Measurements from ENCODE around the gene RPS16. TPM values are rescaled to one million over a fixed set of nuclear protein-coding genes. Genes with fewer than 3 reads are reported as not detected.

RPS16 gene
- total RNA-seq, 6 experiments from 2014 or later, result 448 to 643 (median 568) TPM

DNA sequence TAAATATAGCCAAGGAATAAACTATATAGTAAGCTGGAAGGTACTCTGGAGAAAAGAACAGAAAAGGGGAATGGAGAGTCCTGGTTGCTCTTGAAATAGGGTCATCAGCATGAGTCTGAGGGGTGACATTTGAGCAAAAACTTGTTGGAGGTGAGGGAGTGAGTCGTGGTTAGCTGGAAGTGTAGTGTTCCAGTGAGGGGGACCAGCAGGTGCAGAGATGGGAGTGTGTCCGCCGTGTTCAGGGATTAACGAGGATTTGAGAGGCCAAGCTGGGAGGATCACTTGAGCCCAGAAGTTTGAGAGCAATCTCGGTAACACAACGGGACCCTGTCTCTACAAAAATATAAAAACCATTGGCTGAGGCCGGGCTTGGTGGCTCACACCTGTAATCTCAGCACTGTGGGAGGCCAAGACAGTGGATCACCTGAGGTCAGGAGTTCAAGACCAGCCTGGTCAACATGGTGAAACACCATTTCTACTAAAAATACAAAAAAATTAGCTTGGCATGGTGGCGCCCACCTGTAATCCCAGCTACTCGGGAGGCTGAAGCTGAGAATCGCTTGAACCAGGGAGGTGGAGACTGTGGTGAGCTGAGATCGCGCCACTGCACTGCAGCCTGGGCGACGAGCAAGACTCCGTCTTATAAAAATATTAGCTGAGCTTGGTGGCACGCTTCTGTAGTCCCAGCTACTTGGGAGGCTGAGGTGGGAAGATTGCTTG, 10.8 kb upstream of the RPS16 start:
- intact Hi-C loops (cut with DNase I), result no loop called here
- DNase-seq, result no peak
- peak overlapping the region; percentile 72 to 86 (median 84) for H3K27ac ChIP-seq
- no peak for TF ChIP-seq POLR2A (IDR thresholded peaks at IDR 0.05)
- TF ChIP-seq, protein P1, sequence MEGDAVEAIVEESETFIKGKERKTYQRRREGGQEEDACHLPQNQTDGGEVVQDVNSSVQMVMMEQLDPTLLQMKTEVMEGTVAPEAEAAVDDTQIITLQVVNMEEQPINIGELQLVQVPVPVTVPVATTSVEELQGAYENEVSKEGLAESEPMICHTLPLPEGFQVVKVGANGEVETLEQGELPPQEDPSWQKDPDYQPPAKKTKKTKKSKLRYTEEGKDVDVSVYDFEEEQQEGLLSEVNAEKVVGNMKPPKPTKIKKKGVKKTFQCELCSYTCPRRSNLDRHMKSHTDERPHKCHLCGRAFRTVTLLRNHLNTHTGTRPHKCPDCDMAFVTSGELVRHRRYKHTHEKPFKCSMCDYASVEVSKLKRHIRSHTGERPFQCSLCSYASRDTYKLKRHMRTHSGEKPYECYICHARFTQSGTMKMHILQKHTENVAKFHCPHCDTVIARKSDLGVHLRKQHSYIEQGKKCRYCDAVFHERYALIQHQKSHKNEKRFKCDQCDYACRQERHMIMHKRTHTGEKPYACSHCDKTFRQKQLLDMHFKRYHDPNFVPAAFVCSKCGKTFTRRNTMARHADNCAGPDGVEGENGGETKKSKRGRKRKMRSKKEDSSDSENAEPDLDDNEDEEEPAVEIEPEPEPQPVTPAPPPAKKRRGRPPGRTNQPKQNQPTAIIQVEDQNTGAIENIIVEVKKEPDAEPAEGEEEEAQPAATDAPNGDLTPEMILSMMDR (IDR thresholded peaks at IDR 0.05), result no peak
- H3K36me3 ChIP-seq, result no peaks in the 10 kb centered on the region
- no peaks in the 10 kb centered on the region for H3K27me3 ChIP-seq
- 84% methylated on average over 10 of the region's 16 CpGs for WGBS (ENCODE audit: insufficient coverage, low coverage, low lambda C conversion rate, missing lambda C conversion rate)
- H3K4me3 ChIP-seq, result peak overlapping the region; percentile 76 to 98 (median 82)
- no peak for ATAC-seq
- peaks cover 0 to 44% (median 18%) of the 10 kb centered on the region in 4 donors for H3K4me1 ChIP-seq
- H3K9me3 ChIP-seq, result no peaks in the 10 kb centered on the region

DNA sequence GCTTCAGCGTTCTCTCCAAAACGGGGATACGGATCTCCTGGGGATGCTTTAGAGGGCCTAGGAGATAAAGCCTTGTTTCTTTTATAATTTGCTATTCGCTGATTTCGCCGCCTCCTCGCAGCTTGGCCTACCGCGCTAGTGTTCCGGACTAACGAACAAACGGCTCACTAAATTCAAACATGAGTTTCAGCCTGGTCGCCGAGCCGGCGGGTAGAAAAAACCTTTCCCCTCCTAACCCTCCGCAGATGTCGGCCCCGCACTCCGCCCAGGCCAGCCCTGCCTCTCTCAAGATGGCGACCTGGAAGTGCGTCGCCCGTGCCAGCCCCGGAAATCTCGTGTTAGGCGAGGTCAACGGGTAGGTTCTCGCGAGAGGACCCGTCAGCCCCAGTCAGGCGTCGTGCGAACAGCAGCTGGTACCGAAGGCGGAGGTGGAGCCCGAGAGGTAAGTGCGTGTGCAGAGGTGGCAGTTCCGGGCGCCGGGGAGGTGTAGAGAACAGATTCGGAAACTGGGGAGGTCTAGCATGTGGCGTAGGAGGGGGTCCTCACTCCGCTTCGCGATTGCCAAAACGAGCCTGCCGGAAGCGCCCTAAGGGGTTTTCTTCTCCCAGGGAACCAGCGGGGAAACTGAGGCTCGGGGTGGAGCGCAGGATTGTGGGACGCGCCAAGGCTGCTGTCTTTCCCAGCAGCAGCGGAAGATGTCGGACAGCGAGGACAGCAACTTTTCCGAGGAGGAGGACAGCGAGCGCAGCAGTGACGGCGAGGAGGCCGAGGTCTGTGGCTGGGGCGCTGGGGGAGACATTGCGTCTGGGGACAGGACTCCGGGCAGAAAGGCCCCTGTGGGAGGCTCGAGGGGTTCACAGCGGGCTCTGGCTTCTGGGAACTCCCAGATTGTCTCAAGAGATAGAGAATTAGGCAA, 9.7 kb upstream of the RPS16 start, which contains the start of gene SUPT5H:
Gene SUPT5H, plus strand, starts transcription at position 387 of the 916 bp plus-strand sequence. Its CDS starts 309 bp downstream, at position 696.
- Histone ChIP-seq H3K4me1 (peaks cover 0 to 33% (median 14%) of the 10 kb centered on the region in 4 donors), H3K36me3 (no peaks in the 10 kb centered on the region), H3K4me3 (peak within 1 kb of the TSS; percentile 76 to 98 (median 82)), H3K9me3 (no peaks in the 10 kb centered on the region), H3K27me3 (no peaks in the 10 kb centered on the region), H3K27ac (peak within 1 kb of the TSS; percentile 72 to 86 (median 84))
- ATAC-seq (peak; percentile 97 to 100 (median 98)), DNase-seq (peak; percentile 98 to 99 (median 99))
- WGBS (ENCODE audit: insufficient coverage, low coverage, low lambda C conversion rate, missing lambda C conversion rate), result under 1% methylated on average over 38 of the region's 68 CpGs
- TF ChIP-seq, protein P1 (IDR thresholded peaks at IDR 0.05), result no peak
- peak; percentile 92 for TF ChIP-seq POLR2A (IDR thresholded peaks at IDR 0.05)
- intact Hi-C loops (cut with DNase I), result no loop called here

DNA sequence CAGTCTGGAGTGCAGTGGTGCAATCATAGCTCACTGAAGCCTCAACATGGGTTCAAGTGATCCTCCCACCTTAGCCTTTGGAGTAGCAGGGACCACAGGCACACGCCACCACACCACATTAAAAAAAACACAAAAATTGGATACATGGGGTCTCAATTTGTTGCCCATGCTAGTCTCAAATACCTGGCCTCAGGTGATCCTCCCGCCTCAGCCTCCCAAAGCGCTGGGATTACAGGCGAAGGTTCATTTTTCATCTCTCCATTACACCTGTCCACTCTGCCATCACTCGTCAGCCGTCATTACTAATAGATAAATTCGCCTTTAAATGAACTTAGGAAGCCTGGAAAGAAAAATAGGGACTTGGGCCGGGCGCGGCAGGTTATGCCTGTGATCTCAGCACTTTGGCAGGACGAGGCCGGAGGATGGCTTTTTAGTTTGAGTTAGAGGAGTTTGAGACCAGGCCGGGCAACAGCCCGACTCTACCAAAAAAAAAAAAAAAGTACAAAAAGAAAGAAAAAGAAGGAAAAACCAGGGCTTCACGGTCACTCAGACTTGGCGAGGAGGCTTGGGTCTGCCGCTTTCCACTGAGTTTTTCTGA, 8.9 kb upstream of the RPS16 start:
- H3K27me3 ChIP-seq, result no peaks in the 10 kb centered on the region
- intact Hi-C loops (cut with DNase I), result no loop called here
- no peaks in the 10 kb centered on the region for H3K36me3 ChIP-seq
- peak overlapping the region; percentile 76 to 98 (median 82) for H3K4me3 ChIP-seq
- H3K4me1 ChIP-seq, result peaks cover 0 to 30% (median 14%) of the 10 kb centered on the region in 4 donors
- H3K9me3 ChIP-seq, result no peaks in the 10 kb centered on the region
- peak overlapping the region; percentile 72 to 86 (median 84) for H3K27ac ChIP-seq
- TF ChIP-seq, protein P1 (IDR thresholded peaks at IDR 0.05), result no peak
- no peak for TF ChIP-seq POLR2A (IDR thresholded peaks at IDR 0.05)
- ATAC-seq (peak in 1 of 4 donors; percentile 1), DNase-seq (no peak)
- WGBS (ENCODE audit: insufficient coverage, low coverage, low lambda C conversion rate, missing lambda C conversion rate), result 3% methylated on average over 17 of the region's 17 CpGs

DNA sequence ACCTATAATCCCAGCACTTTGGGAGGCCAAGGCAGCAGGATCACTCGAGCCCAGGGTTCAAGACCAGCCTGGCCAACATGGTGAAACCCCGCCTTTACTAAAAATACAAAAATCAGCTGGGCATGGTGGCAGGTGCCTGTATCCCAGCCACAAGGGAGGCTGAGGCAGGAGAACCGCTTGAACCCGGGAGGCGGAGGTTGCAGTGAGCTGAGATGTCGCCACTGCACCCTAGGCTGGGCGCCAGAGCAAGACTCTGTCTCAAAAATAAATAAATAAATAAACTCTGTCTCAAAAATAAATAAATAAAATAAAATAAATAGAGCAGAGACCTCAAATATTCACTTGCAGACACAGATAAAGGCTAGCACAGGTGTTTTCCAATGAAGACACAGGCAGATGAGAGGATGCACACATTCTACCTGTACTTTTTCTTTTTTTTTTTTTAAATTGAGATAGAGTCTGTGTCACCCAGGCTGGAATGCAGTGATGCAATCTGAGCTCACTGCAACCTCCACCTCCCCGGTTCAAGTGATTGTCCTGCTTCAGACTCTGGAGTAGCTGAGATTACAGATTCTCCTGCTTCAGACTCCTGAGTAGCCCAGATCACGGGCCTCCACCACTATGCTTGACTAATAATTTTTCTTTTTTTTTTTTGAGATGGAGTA, 2.7 kb upstream of the RPS16 start:
- Histone ChIP-seq H3K9me3 (no peaks in the 10 kb centered on the region), H3K4me3 (no peak overlapping the region), H3K36me3 (peaks cover 0 to 14% (median 9%) of the 10 kb centered on the region in 4 donors), H3K4me1 (peaks cover 0 to 17% (median 4%) of the 10 kb centered on the region in 4 donors), H3K27ac (no peak overlapping the region), H3K27me3 (no peaks in the 10 kb centered on the region)
- ATAC-seq (no peak), DNase-seq (no peak)
- intact Hi-C loops (cut with DNase I), result loop anchor here in 1 of 2 donors (10.0 kb wide), 1 partner anchor 96 kb away; the partner anchor contains the start of gene EID2B
- WGBS (ENCODE audit: insufficient coverage, low coverage, low lambda C conversion rate, missing lambda C conversion rate), result 60% methylated on average over 7 of the region's 9 CpGs
- TF ChIP-seq POLR2A (IDR thresholded peaks at IDR 0.05), result no peak
- TF ChIP-seq, protein P1 (IDR thresholded peaks at IDR 0.05), result no peak

Data from right lobe of liver (tissue), 6 donors.